K562 (cell line): ENCODE data around the gene ILK. TPM values are rescaled to one million over a fixed set of nuclear protein-coding genes. Genes with fewer than 3 reads are reported as not detected.

Experiments used
- NR1H2 ChIP-seq: sonication (generic); formaldehyde crosslinking; IDR thresholded peaks from 2 replicates; pipeline ENCODE4 v1.4.0; 2020; ENCODE audit warnings: mild to moderate bottlenecking, missing genetic modification reagents
- PHF8 ChIP-seq: fragments of 200-600 bp; sonication (generic); IDR thresholded peaks from 2 replicates; pipeline ENCODE4 v1.6.1; 2012; ENCODE audit warnings: mixed run types, mild to moderate bottlenecking, inconsistent platforms, low read length, moderate library complexity, borderline replicate concordance
- POLR2H ChIP-seq: IDR thresholded peaks from 2 replicates; pipeline ENCODE4 v1.6.1; 2016; ENCODE audit warnings: missing genetic modification characterization, low read depth, mild to moderate bottlenecking, control low read depth, missing compliant biosample characterization, moderate library complexity
- ZMIZ1 ChIP-seq, 2 experiments: fragments of 150-350 bp in 1 of 2; IDR thresholded peaks; 2 replicates each; pipeline ENCODE4 v1.6.1; 2012 to 2016; ENCODE audit warnings: low read depth in 2 of 2, low read length in 2 of 2, mild to moderate bottlenecking in 1 of 2, moderate library complexity in 1 of 2
- polyA plus RNA-seq, 8 experiments: library from polyadenylated mRNA; depleted of rRNA in 4 of 8; stranded (reverse) in 5 of 8; unstranded in 3 of 8; fragments of >200 nt; fragmentation: Nextera tagmentation in 2 of 8; fragmentation: Illumina TruSeq in 1 of 8; extraction: Ambion mirVana in 2 of 8; extraction: Trizol in 1 of 8; gene quantifications; 2 replicates each; pipeline versions ENCODE4 v1.2.1 to v1.2.3, GENCODE V29; 2011 to 2014; ENCODE audit warnings: inconsistent platforms in 1 of 8, missing spikeins in 1 of 8
- total RNA-seq, 7 experiments: library from RNA; depleted of rRNA in 6 of 7; stranded (reverse); fragments of >200 nt in 6 of 7; fragmentation: Illumina TruSeq in 2 of 7; extraction: Trizol in 2 of 7; gene quantifications; 2 replicates each; pipeline versions ENCODE4 v1.2.1 to v1.2.3, GENCODE V29; 2011 to 2021; ENCODE audit warnings: low replicate concordance in 1 of 7

Gene ILK
- total and polyA plus RNA-seq, 9 of the 15 experiments (the other 6 are each of a cell fraction or from before 2014, with no cell fraction given) = 43.3 to 95.9 (median 58.9) TPM

DNA sequence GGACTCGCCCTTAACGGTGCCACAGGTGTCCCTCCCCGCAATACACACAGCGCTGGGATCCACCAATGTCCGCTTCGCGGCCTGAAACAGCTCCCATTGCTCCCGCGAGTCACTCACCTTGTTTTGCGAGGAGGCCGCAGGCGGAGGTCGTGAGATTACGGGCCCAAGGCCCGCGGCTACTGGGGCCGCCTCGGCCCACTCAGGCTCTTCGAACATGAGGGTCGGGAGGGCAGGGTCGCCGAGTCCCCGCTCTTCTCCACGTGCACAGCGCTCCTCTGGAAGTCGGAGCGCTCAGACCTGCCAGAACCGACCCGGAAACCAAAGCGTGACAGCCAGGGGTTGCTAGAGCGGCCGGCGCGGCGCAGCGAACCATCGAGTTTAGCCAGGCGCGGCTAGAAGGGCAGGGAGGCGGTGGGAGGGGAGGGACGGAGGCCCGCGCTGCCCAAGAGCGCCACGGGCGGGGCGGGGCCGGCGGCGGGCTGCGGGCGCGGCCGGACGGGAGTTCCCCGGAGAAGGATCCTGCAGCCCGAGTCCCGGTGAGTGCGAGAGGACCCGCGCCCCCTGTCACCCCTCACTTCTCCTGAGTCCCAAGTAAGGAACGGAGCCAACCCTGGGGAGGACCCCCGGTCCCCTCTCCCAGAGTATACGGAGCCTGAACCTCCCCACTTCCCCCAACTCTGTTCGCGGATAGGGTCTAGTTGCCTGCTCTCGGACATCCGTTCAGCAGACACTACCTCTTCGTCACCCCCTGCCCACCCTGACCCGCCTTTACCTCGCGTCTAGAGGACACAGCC, at the start of gene ILK, which contains the start of gene RRP8 (continued):
- TF ChIP-seq ZMIZ1 (IDR thresholded peaks at IDR 0.05; ENCODE audit: low read depth in 2 of 2, low read length in 2 of 2) = no peak
- peak; percentile 92 for TF ChIP-seq PHF8
- no peak for TF ChIP-seq NR1H2
- no peak; the same call in 1 of the 2 replicates for TF ChIP-seq POLR2H
